ENCODE results near the gene REXO1. TPM values are rescaled to one million over a fixed set of nuclear protein-coding genes. Genes with fewer than 3 reads are reported as not detected.

Gene REXO1
- total RNA-seq, 1 donor from 2014 or later = 12.3 TPM

DNA sequence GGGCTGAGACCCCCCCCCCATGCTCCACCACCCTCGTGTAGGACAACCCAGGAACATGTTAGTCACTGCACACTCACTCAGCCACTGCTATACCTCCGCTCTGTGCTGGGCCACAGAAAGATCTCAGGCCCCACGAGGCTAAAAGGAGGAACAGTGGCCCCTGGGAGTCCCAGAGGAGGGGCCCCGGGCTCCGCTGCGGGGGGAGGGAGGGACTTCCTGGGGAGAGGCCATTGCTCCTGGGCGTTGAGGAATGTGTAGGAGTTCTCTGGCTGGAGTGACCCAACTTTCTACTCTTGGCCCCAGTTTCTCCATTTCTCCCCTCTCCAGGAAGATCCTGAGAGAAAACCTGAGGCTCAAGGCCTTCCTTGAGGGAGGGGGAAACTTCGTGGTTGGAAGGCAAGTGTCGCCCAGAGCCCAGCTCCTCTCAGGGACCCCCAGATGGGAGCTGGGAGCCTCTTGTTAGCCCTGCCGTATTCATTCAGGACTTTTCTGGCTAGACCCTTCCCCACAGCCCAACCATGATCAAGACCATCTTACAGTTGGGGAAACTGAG lies 81.4 kb downstream of the REXO1 start:
- DNase-seq = no peak

DNA sequence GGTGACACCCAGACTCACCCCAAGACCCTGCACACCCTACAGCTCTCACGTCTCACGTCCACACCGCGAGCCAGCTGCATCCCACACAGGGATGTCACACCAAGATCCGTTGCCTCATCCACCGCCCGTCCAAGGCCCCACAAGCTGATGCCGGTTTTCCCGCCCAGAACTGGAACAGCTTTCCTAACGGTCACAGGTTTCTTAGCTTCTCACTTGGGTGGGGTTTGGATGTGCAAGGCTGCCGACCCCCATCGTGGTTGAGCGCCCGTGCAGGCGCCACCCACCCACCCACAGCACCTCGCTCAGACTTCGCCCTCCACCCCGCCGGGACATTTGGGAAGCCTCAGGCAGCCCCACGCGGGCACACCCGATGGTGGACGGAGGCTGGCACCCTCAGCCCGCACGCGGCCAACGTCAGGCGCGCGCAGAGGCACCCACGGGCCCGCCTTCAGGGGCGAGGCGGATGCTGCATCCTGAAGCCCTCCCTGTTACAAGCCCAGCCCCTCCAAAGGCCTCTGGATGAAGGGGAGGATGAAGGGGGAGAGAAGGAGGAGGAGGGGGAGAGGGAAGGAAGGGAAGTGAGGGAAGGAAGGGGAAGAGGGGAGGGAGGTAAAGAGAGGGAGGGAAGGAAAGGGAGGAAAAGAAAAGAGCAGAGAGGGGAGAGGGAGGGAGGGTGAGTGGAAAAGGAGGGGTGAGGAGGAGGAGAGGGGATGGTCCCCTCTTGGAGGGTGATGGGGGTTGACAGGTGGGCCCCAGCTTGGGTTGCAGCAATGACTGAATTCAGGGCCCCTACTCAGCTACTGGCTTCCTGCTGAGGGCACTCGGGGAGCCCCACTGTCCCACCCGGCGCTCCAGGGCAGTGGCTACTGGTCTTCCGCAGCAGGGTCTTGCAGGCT lies 82.1 kb downstream of the REXO1 start:
- DNase-seq = no peak

Other genes with a start within 250 kb of the REXO1 start
- 41.8 TPM for gene UQCR11, start 243.0 kb downstream of the REXO1 start, total RNA-seq
- gene TCF3, start 195.9 kb downstream of the REXO1 start, total RNA-seq = 40.4 TPM
- not detected for gene ONECUT3, start 95.0 kb downstream of the REXO1 start, total RNA-seq
- gene ATP8B3, start 36.2 kb downstream of the REXO1 start, total RNA-seq = 0.99 TPM
- 2.9 TPM for gene KLF16, start 15.1 kb upstream of the REXO1 start, total RNA-seq
- gene ABHD17A, start 37.0 kb upstream of the REXO1 start, total RNA-seq = 28.3 TPM
- gene ADAT3, start 56.9 kb upstream of the REXO1 start, total RNA-seq = 2.5 TPM
- 17.5 TPM for gene SCAMP4, start 56.9 kb upstream of the REXO1 start, total RNA-seq
- 35.0 TPM for gene CSNK1G2, start 92.7 kb upstream of the REXO1 start, total RNA-seq
- 26.9 TPM for gene BTBD2, start 167.2 kb upstream of the REXO1 start, total RNA-seq
- 42.2 TPM for gene MKNK2, start 202.8 kb upstream of the REXO1 start, total RNA-seq
- gene MOB3A, start 247.8 kb upstream of the REXO1 start, total RNA-seq = 16.2 TPM
- 2.2 TPM for gene IZUMO4, start 248.4 kb upstream of the REXO1 start, total RNA-seq